ENCODE data around the gene NNT.
A peak's percentile ranks its signal among the peaks of the same experiment; 100 is the strongest.
"Not testable (repeated sequence)": the region's sequence is repeated elsewhere in the genome, so short reads cannot be mapped to it uniquely, and the experiment has no call there.

NNT gene

GRCh38 chr5:43584166-43584699, 18.7 kb upstream of the NNT start:
- no peak for FAIRE-seq

DNA sequence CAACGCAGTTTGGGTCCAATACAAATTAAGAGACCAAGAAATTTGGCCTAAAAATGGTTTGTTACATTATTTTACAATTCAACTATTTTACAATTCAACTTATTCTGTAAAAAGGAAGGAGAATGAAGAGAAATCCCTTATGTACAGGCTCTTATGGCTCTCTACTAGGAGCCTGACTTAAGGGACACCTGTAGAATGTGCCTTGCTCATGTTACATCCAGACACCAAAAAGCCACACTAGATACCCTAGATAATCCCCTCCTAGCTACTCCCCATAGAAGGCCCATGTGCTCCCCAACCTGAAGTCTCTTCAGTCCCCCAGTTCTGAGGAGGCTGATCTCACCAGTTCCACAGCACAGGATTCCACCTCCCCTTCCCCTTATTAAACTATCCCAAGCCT, 14.1 kb upstream of the NNT start:
- FAIRE-seq = no peak

GRCh38 chr5:43589310-43589709, 13.7 kb upstream of the NNT start:
- no peak for FAIRE-seq

DNA sequence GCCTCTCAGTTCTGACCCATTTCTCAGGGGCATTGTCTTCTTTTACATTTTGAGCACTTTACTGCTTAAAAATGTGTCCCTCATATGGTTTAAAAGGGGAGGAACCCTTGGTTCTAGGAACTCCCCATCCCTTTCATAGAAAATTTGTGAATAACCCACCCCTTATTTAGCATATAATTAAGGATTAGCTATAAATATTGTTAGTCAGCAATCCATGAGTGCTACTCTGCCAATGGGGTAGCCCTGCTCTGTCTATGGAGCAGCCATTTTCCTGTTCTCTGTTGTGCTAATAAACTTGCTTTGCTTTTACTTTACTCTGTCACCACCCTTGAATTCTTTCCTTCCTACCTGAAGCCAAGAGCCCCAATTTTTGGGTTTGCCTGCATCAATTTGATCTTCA, 12.3 kb upstream of the NNT start:
- no peak for FAIRE-seq

DNA sequence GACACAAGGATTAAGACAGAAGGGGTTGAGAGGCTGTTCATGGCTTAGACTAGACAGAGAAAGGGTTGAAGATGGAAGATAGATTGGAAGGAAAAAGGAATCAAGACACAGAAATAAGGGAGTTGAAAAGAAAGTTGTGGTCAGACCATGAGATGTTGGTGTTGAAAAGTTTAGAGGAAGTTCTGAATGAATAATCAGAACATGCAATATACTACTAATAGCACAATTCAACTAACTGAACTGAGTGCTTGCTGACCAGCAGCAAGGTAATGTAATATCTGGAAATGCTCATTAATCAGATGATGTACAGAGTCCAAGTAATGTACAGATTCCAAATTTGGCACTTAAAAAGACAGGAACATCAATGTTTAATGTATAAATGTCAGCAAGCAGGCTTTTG, 10.6 kb upstream of the NNT start:
- no peak for FAIRE-seq

- not testable (repeated sequence) for FAIRE-seq
Observed at GRCh38 chr5:43598927-43599326, 4.1 kb upstream of the NNT start.

DNA sequence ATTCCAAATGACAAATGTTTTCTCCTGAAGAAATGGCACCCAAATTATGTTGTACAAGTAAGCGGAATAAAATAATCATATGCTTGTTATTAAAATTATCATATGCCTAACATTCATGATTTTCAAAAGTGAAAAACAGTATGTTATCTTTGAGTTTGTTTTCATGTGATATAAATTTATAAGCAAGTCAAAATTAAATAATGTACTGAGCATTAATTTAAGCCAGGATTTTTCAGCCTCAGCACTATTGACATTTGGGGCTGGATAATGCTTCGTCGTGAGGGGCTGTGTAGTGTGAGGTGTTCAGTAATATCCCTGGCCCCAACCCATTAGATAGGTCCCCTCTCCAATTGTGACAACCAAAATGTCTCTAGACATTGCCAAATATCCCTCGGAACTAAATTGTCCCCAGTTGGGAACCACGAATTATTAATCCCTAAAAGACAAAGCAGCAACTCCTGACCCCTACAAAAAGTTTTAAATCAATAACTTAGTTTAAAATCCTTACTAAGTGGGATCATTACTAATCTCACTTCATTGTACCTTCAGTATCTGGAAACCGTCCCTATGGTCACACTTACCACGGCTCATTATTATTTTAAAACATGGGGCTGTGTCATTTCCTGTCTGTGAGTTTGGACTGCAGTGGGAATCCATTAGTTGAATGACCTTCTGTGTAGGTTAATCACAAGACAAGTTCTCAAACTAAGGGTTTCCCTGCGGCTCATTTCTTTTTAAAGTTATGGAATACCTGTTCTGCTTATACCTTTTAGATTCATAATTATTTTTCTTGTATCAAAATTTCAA, 1.3 kb upstream of the NNT start:
- FAIRE-seq = no peak

GRCh38 chr5:43603344-43604217, 601 bp downstream of the NNT start:
- no peak for FAIRE-seq

DNA sequence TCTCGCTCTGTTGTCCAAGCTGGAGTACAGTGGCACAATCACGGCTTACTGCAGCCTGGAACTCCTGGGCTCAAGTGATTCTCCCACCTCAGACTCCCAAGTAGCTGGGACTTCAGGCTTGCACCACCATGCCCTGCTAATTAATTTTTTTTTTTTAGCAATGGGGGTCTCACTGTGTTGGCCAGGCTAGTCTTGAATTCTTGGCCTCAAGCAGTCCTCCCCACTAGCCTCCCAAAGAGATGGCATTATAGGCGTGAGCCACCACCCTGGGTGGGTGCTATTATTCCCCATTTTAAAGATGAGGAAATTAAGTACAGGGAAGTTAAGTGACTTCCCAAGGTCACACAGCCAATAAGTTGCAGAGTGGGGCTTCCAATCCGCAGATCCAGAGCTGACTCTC, 1.7 kb downstream of the NNT start:
- FAIRE-seq = no peak

DNA sequence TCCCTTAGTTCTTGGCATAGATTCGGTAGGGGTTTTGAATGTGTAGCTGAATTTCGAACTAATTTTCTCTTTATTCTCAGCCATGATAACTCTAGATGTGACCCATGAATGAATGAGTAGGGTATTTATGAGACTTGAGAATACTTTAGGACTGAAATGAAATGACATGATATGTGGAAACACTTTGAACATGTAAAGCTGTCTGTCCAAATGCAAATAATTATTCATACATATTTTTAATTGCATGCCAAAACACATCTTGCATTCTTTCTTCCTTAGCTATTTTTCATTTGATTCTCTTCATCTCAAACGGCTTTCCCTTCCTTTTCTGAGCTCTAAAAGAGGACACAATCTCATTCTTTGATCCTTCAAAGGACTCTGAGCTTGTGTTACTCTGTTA, 3.4 kb downstream of the NNT start:
- no peak for FAIRE-seq

GRCh38 chr5:43608406-43608805, 5.4 kb downstream of the NNT start:
- FAIRE-seq = no peak

DNA sequence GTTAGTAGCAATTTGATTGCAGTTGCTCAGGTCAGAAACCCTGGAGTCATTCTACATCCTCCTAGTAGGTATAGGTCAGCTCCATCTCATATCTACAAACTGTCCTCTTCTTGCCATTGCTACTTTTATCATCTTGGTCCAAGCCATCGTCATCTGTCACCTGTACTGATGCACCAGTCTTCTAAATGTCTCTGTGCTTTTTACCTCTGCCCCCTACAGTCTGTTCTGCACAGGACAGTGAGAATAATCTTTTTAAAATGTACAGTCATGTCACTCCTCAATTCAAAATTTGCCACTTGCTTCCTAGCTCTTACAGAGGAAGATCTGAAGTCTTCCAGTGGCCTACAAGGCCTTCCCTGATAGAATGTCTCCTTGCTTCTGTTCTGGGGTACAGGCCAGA, 6.8 kb downstream of the NNT start:
- FAIRE-seq = no peak

DNA sequence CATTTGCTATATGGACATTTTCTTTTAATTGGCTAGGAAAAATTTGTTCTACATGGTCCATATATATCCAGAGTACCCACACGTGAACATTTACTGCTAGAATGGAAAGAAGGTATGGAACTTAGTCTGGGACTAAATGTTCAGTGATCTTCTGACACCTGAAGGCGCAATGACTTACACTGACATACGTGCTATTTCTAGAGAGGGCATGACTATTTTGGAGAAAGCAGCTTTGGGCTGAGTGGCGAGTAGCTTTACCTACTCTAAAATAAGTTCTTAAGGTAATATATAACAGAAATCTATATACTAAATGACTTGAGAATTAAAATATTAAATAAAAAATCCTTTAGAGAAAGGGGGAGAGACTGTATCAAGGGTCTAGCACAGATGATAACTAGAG, 10.4 kb downstream of the NNT start:
- no peak for FAIRE-seq

DNA sequence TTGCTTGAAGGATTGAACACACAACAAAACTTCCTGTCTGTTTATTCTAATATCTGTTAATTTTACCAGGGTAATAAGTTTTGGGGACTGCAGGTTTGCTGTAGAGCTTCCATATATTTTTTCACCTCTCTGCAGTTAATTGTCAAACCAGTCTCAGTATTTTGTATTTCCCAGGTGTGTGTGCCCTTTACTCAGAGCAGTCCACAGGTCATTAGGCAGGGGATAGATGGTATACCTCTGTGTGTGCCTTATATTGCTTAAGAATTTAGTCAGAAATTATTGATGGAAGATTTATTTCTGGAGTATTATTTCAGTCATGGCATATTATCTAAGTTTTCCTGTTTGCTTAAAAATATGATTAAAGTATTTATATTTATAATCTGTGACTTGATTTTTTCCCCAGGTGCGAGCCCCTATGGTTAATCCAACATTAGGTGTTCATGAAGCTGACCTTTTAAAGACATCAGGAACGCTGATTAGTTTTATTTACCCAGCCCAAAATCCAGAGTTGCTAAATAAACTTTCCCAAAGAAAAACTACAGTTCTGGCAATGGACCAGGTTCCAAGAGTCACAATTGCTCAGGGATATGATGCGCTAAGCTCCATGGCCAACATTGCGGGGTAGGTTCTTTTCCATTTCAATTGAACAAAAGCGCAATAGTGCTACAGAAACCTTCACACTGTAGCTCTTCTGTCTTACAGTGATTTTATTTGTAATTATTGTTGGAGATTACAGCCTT, 12.6 kb downstream of the NNT start:
- no peak for FAIRE-seq

- no peak for FAIRE-seq
Observed at GRCh38 chr5:43616535-43616934, 13.6 kb downstream of the NNT start.

DNA sequence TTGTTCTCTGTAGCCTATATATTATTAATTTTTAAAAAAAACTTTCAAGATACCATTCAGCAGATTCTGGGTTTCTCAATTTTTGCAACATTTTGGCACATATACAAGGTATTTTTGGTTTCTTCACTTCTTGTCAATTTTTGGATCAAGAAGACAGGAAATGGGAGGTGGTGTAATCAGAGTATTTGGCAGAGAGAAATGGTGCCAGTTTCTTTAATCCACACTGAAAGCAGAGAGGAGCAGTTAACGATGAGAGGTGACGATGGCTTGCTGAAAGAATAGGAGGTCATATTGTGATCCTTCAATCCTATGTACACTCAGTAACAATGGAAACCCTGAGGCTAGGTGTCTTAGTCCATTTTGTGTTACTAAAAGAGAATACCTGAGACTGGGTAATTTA, 16.4 kb downstream of the NNT start:
- no peak for FAIRE-seq

GRCh38 chr5:43619911-43620310, 16.9 kb downstream of the NNT start:
- no peak for FAIRE-seq

DNA sequence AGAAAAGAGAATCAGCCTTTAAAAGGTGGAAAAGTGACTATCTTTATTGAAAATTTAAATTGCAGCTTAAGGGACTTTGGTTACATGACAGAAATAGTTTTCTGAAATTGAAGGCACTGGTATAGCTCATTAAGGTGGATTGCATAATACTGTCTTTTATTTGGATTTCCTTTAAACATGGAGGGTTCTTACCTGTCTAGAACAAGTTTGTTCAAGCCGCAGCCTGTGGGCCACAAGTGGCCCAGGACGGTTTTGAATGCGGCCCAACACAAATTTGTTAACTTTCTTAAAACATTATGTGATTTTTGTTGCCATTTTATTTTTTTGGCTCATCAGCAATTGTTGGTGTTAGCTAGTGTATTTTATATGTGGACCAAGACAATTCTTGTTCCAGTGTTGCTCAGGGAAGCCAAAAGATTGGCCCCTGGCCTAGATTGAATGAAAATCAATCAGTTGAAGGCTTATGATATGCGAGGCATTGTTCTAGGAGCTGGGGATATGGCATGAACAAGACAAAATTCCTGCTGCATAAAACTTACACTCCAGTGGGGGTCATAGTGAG, 18.0 kb downstream of the NNT start:
- FAIRE-seq = no peak

DNA sequence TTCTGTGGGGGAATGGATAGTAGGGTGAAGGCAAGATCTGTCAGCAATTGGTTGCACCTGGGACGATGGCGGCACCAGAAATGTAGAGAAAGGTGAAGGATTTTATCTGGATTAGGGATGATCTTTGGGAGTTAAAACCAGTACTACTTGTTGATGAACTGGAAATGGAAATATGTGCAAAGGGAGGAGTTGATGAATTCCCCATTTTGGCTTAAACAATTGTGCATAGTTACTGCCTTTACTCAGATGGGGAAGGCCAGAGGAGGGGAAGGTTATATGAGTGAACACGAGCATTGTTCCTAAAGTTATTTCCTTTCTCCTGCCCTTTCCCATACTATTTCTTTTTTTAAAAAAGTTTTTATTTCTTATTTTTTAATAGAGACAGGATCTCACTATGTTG, 19.1 kb downstream of the NNT start:
- FAIRE-seq = no peak

GRCh38 chr5:43623048-43623680, 20.2 kb downstream of the NNT start:
- FAIRE-seq = no peak

- no peak for FAIRE-seq
Observed at GRCh38 chr5:43627028-43627427, 24.0 kb downstream of the NNT start.

GRCh38 chr5:43631182-43631910, 28.4 kb downstream of the NNT start:
- peak; percentile 94 for FAIRE-seq

Measured in islet of Langerhans (tissue), 1 donor.